ENCODE data around the gene RAB37. TPM values are rescaled to one million over a fixed set of nuclear protein-coding genes. Genes with fewer than 3 reads are reported as not detected.

RAB37 gene
- total and polyA plus RNA-seq, 2 of the 8 experiments (the other 6 are each of a cell fraction or from before 2014, with no cell fraction given) = 5.5 to 6.1 TPM

- Histone ChIP-seq H3K18ac (ENCODE audit: extremely low read depth, low read length) (peak overlapping the region; percentile 93), H4K5ac (ENCODE audit: insufficient read length, low read depth, low read length) (peak overlapping the region; percentile 85), H3K9me3 (ENCODE audit: insufficient read depth in 2 of 2, low read depth in 1 of 2, low read length in 1 of 2) (no peaks in the 10 kb centered on the region), H4K20me1 (replicated peaks in 1 of 2; ENCODE audit: control insufficient read depth in 1 of 2, insufficient read depth in 2 of 2, low read length in 2 of 2) (peaks cover 3 to 16% of the 10 kb centered on the region in 2 experiments), H3K4me2 (ENCODE audit: insufficient read depth in 1 of 2, low read depth in 2 of 2, low read length in 2 of 2) (peak overlapping the region; percentile 46 to 59), H3K4ac (replicated peaks; ENCODE audit: insufficient read length, low read depth, low read length) (peak overlapping the region; percentile 63), H2AFZ (ENCODE audit: low read length) (no peak overlapping the region), H3K4me3 (ENCODE audit: extremely low read depth in 1 of 4, insufficient read depth in 2 of 4, low read depth in 3 of 4, low read length in 4 of 4) (peak overlapping the region in 1 of 4 experiments; percentile 36; a peak in 2 of 8 replicates), H2BK20ac (ENCODE audit: low read length) (no peak overlapping the region), H2AK5ac (ENCODE audit: low read depth, low read length) (no peak overlapping the region; the same call in 1 of the 2 replicates), H3K23me2 (ENCODE audit: low read depth, low read length) (no peaks in the 10 kb centered on the region), H3K4me1 (replicated peaks in 1 of 4; ENCODE audit: control insufficient read depth in 3 of 4, insufficient read depth in 4 of 4, low read length in 3 of 4) (peaks cover 10 to 70% (median 52%) of the 10 kb centered on the region in 4 experiments), H2BK120ac (replicated peaks; ENCODE audit: low read depth, low read length) (no peak overlapping the region), H3K23ac (ENCODE audit: insufficient read length) (no peak overlapping the region), H2BK5ac (ENCODE audit: low read depth, low read length) (peak overlapping the region; percentile 73), H4K8ac (ENCODE audit: extremely low read depth, insufficient read depth, low read length) (peak overlapping the region; percentile 41; the same call in 1 of the 2 replicates), H3K9ac (replicated peaks in 1 of 4; ENCODE audit: extremely low read depth in 1 of 4, low read depth in 3 of 4, low read length in 3 of 4) (peak overlapping the region in 2 of 4 experiments; percentile 29 to 34; a peak in 4 of 7 replicates), H3K79me1 (ENCODE audit: low read depth, low read length) (peaks cover 26% of the 10 kb centered on the region), H3K56ac (replicated peaks; ENCODE audit: insufficient read length, low read depth, low read length) (no peak overlapping the region), H4K91ac (replicated peaks; ENCODE audit: insufficient read length, low read length) (peak overlapping the region; percentile 93), H3K27ac (ENCODE audit: low read depth, low read length) (peak overlapping the region; percentile 70), H2BK15ac (ENCODE audit: low read length) (peak overlapping the region; percentile 24; the same call in 1 of the 2 replicates), H3K14ac (ENCODE audit: insufficient read length) (no peak overlapping the region), H3K36me3 (ENCODE audit: control insufficient read depth in 2 of 4, insufficient read depth in 4 of 4, low read length in 3 of 4) (peaks cover 0 to 4% (median 0%) of the 10 kb centered on the region in 4 experiments; a peak in 1 of 8 replicates), H2BK12ac (ENCODE audit: low read depth, low read length) (0 out of 2 replicates have a peak overlapping the region, but pooled peaks have one; percentile 68), H3K27me3 (replicated peaks in 1 of 4; ENCODE audit: control insufficient read depth in 3 of 4, extremely low read depth in 1 of 4, insufficient read depth in 3 of 4, low read length in 3 of 4) (no peaks in the 10 kb centered on the region), H3K79me2 (ENCODE audit: control insufficient read depth in 1 of 2, insufficient read depth in 2 of 2, low read length in 2 of 2) (peaks cover 0 to 62% of the 10 kb centered on the region in 2 experiments; a peak in 2 of 4 replicates)
- no peak for DNase-seq (ENCODE audit: low read depth in 1 of 2, low spot score in 2 of 2)
- FAIRE-seq = no peak
- TF ChIP-seq MAFK (IDR thresholded peaks at IDR 0.05; ENCODE audit: low read depth, low read length) = no peak
- 0 out of 2 replicates have a peak, but pooled peaks have one; percentile 23 for TF ChIP-seq RBBP5 (IDR thresholded peaks at IDR 0.05; ENCODE audit: borderline replicate concordance, low read depth, low read length)
- no peak for TF ChIP-seq SP2 (IDR thresholded peaks at IDR 0.05; ENCODE audit: low read length)
- no peak for TF ChIP-seq BACH1 (IDR thresholded peaks at IDR 0.05; ENCODE audit: low read length)
- peak; percentile 81 for TF ChIP-seq ASH2L (IDR thresholded peaks at IDR 0.05; ENCODE audit: low read length)
- TF ChIP-seq NANOG (IDR thresholded peaks at IDR 0.05; ENCODE audit: insufficient read depth, low read depth, low read length, poor library complexity, severe bottlenecking) = no peak
- no peak for TF ChIP-seq JUND (IDR thresholded peaks at IDR 0.05; ENCODE audit: low read length)
- no peak for TF ChIP-seq RXRA (IDR thresholded peaks at IDR 0.05; ENCODE audit: insufficient read depth, low read depth, low read length)
- 0 out of 4 replicates have a peak, but pooled peaks of 1 of the 2 experiments have one; percentile 42 for TF ChIP-seq HDAC2 (IDR thresholded peaks at IDR 0.05; ENCODE audit: borderline replicate concordance in 1 of 2, low read depth in 2 of 2, low read length in 2 of 2)
- TF ChIP-seq KDM5A (IDR thresholded peaks at IDR 0.05; ENCODE audit: low read length) = no peak
- ChIA-PET CTCF (ENCODE audit: partially characterized antibody) (interaction anchor here (1.2 to 15.7 kb wide), 6 partner anchors 10 to 31 kb away, joined by 3 to 231 read pairs (median 49); partner anchors contain the start of genes NAT9 and RAB37), POLR2A (ENCODE audit: partially characterized antibody) (interaction anchor here (0.9 to 6.5 kb wide), 6 partner anchors 9 to 19 kb away, joined by 3 to 70 read pairs (median 12); partner anchors contain the start of genes NAT9 and NHERF1)
- WGBS, 2 experiments (ENCODE audit: extremely low coverage in 1 of 2, insufficient coverage in 1 of 2, insufficient read length in 1 of 2, insufficient replicate concordance in 2 of 2, low coverage in 1 of 2, low lambda C conversion rate in 2 of 2, missing lambda C conversion rate in 1 of 2) = 46% methylated on average over 10 of the region's 10 CpGs; no CpG with 5 or more reads in 1 of the 2 experiments
Observed at GRCh38 chr17:74759941-74760340, 22.9 kb downstream of the RAB37 start.

All from H1 (cell line).